Measurements from ENCODE around the gene SIN3A. TPM values are rescaled to one million over a fixed set of nuclear protein-coding genes. Genes with fewer than 3 reads are reported as not detected.
"Not testable (repeated sequence)": the region's sequence is repeated elsewhere in the genome, so short reads cannot be mapped to it uniquely, and the experiment has no call there.

SIN3A gene
- polyA plus RNA-seq, 4 donors: 50.7 to 56.9 (median 55.4) TPM

GRCh38 chr15:75342221-75342620 lies 109.3 kb downstream of the SIN3A start:
- DNase-seq (ENCODE audit: low read depth in 4 of 4, low spot score in 2 of 4): no peak

- DNase-seq (ENCODE audit: low read depth in 4 of 4, low spot score in 2 of 4): no peak
Observed at GRCh38 chr15:75339531-75340240, 111.8 kb downstream of the SIN3A start.

- DNase-seq (ENCODE audit: low read depth in 4 of 4, low spot score in 2 of 4): no peak
Observed at GRCh38 chr15:75338661-75339240, 112.7 kb downstream of the SIN3A start.

- peak; percentile 78 to 93 (median 84) for DNase-seq (ENCODE audit: low read depth in 4 of 4, low spot score in 2 of 4)
Observed at GRCh38 chr15:75335705-75336355, 115.7 kb downstream of the SIN3A start, which contains the start of gene COMMD4. TSS of gene COMMD4 (plus strand) at chr15:75336063. CDS start at chr15:75336090, 27 bp downstream.

GRCh38 chr15:75335313-75335704 lies 116.2 kb downstream of the SIN3A start:
- no peak for DNase-seq (ENCODE audit: low read depth in 4 of 4, low spot score in 2 of 4)

- DNase-seq (ENCODE audit: low read depth in 4 of 4, low spot score in 2 of 4): not testable (repeated sequence)
Observed at GRCh38 chr15:75333654-75334419, 117.7 kb downstream of the SIN3A start.

- not testable (repeated sequence) for DNase-seq (ENCODE audit: low read depth in 4 of 4, low spot score in 2 of 4)
Observed at GRCh38 chr15:75332093-75332492, 119.4 kb downstream of the SIN3A start.

GRCh38 chr15:75329571-75329970 lies 121.9 kb downstream of the SIN3A start:
- DNase-seq (ENCODE audit: low read depth in 4 of 4, low spot score in 2 of 4): no peak

- DNase-seq (ENCODE audit: low read depth in 4 of 4, low spot score in 2 of 4): no peak
Observed at GRCh38 chr15:75328493-75329314, 122.8 kb downstream of the SIN3A start.

- DNase-seq (ENCODE audit: low read depth in 4 of 4, low spot score in 2 of 4): no peak
Observed at GRCh38 chr15:75327491-75327890, 124.0 kb downstream of the SIN3A start.

GRCh38 chr15:75327005-75327404 lies 124.5 kb downstream of the SIN3A start:
- no peak for DNase-seq (ENCODE audit: low read depth in 4 of 4, low spot score in 2 of 4)

GRCh38 chr15:75325922-75326321 lies 125.6 kb downstream of the SIN3A start:
- DNase-seq (ENCODE audit: low read depth in 4 of 4, low spot score in 2 of 4): no peak

- no peak for DNase-seq (ENCODE audit: low read depth in 4 of 4, low spot score in 2 of 4)
Observed at GRCh38 chr15:75321711-75322110, 129.8 kb downstream of the SIN3A start.

Other genes starting within 250 kb of the SIN3A start
- 10 to 100 TPM in 2 of 4 donors, 1 to 10 TPM in 2; 7.7 to 11.5 (median 9.9) TPM for gene C15orf39, start 249.8 kb downstream of the SIN3A start, polyA plus RNA-seq (ENCODE audit: insufficient read length in 4 of 4)
- gene GOLGA6C, start 193.4 kb downstream of the SIN3A start, polyA plus RNA-seq (ENCODE audit: insufficient read length in 4 of 4): not detected
- gene GOLGA6D, start 168.9 kb downstream of the SIN3A start, polyA plus RNA-seq (ENCODE audit: insufficient read length in 4 of 4): under 1 TPM; 0.14 to 0.47 (median 0.19) TPM
- gene COMMD4, start 115.6 kb downstream of the SIN3A start, polyA plus RNA-seq (ENCODE audit: insufficient read length in 4 of 4): 100 to 1,000 TPM in 3 of 4 donors, 10 to 100 TPM in 1; 95.3 to 124 (median 105) TPM
- 10 to 100 TPM; 12.3 to 40.8 (median 26.6) TPM for gene NEIL1, start 104.7 kb downstream of the SIN3A start, polyA plus RNA-seq (ENCODE audit: insufficient read length in 4 of 4)
- gene MAN2C1, start 83.1 kb downstream of the SIN3A start, polyA plus RNA-seq (ENCODE audit: insufficient read length in 4 of 4): 100 to 1,000 TPM in 2 of 4 donors, 10 to 100 TPM in 2; 80.9 to 278 (median 177) TPM
- gene PTPN9, start 127.6 kb upstream of the SIN3A start, polyA plus RNA-seq (ENCODE audit: insufficient read length in 4 of 4): 10 to 100 TPM; 39.8 to 45.4 (median 42.8) TPM
- gene SNUPN, start 174.0 kb upstream of the SIN3A start, polyA plus RNA-seq (ENCODE audit: insufficient read length in 4 of 4): 10 to 100 TPM; 29.1 to 32.7 (median 32.0) TPM
- gene IMP3, start 188.5 kb upstream of the SIN3A start, polyA plus RNA-seq (ENCODE audit: insufficient read length in 4 of 4): 10 to 100 TPM; 48.6 to 64.1 (median 54.3) TPM
- gene SNX33, start 196.2 kb upstream of the SIN3A start, polyA plus RNA-seq (ENCODE audit: insufficient read length in 4 of 4): 10 to 100 TPM; 19.4 to 21.9 (median 20.3) TPM

Data from left renal cortex interstitium (tissue), 4 donors.